GM13977 (cell line): ENCODE measurements around the gene TGFBI.

Experiments used
- DNase-seq: peaks from one replicate; pipeline ENCODE4 v3.0.0; 2012; ENCODE audit warnings: low spot score
- CTCF ChIP-seq: IDR thresholded peaks from 2 replicates; pipeline ENCODE4 v1.5.1; 2012; ENCODE audit warnings: mild to moderate bottlenecking, control low read depth; ENCODE audit not compliant: insufficient read depth; ENCODE audit errors: extremely low read depth, missing control alignments
- in situ Hi-C: fragments of 300-500 bp; cut with MboI; formaldehyde crosslinking; loops from one replicate; pipeline ENCODE4 v1.12.0; 2022; ENCODE audit warnings: low sequenced_read_pairs, low pct_unique_long_range_greater_than_20kb, mixed read lengths, inconsistent platforms; ENCODE audit not compliant: unreplicated experiment

Gene TGFBI

GRCh38 chr5:136034492-136034891, 5.7 kb downstream of the TGFBI start:
- in situ Hi-C loops = no loop called here
- TF ChIP-seq CTCF = no peak
- no peak for DNase-seq

- TF ChIP-seq CTCF = no peak
- in situ Hi-C loops = no loop called here
- no peak for DNase-seq
Measured at GRCh38 chr5:136034984-136035383, 6.2 kb downstream of the TGFBI start.

GRCh38 chr5:136035837-136036236, 7.0 kb downstream of the TGFBI start:
- in situ Hi-C loops = no loop called here
- no peak for TF ChIP-seq CTCF
- DNase-seq = no peak

- in situ Hi-C loops = no loop called here
- DNase-seq = no peak
- no peak for TF ChIP-seq CTCF
Measured at GRCh38 chr5:136036293-136036911, 7.6 kb downstream of the TGFBI start.

GRCh38 chr5:136037001-136037705, 8.4 kb downstream of the TGFBI start:
- in situ Hi-C loops = no loop called here
- TF ChIP-seq CTCF = no peak
- DNase-seq = peak; percentile 30

GRCh38 chr5:136038635-136039034, 9.8 kb downstream of the TGFBI start:
- TF ChIP-seq CTCF = no peak
- no peak for DNase-seq
- in situ Hi-C loops = no loop called here
